NCI-H2081 (cell line): ENCODE results near the gene AMBP.
A peak's percentile ranks its signal among the peaks of the same experiment; 100 is the strongest.
"Not testable (repeated sequence)": the region's sequence is repeated elsewhere in the genome, so short reads cannot be mapped to it uniquely, and the experiment has no call there.

Source experiments
- DNase-seq, 2 experiments: peaks; one replicate each; lab custom pipeline; 2025; lab: John Stamatoyannopoulos, UW

AMBP gene

GRCh38 chr9:114051281-114051680 is 26.8 kb downstream of the AMBP start:
- DNase-seq, result no peak

- no peak for DNase-seq
These were observed 27.5 kb downstream of the AMBP start for GRCh38 chr9:114050646-114051045.

GRCh38 chr9:114050226-114050568 is 27.9 kb downstream of the AMBP start:
- DNase-seq, result no peak

- DNase-seq, result no peak
These were observed 28.5 kb downstream of the AMBP start for GRCh38 chr9:114049441-114050225.

- DNase-seq, result no peak
These were observed 29.3 kb downstream of the AMBP start for GRCh38 chr9:114048533-114049415.

GRCh38 chr9:114047717-114048116 is 30.4 kb downstream of the AMBP start:
- DNase-seq, result no peak

- no peak for DNase-seq
These were observed 31.2 kb downstream of the AMBP start for GRCh38 chr9:114046875-114047274.

- no peak for DNase-seq
These were observed 31.8 kb downstream of the AMBP start for GRCh38 chr9:114046237-114046755.

- DNase-seq, result not testable (repeated sequence)
These were observed 34.4 kb downstream of the AMBP start for GRCh38 chr9:114043660-114044059.

GRCh38 chr9:114039484-114039883 is 38.6 kb downstream of the AMBP start:
- no peak for DNase-seq

- no peak for DNase-seq
These were observed 39.3 kb downstream of the AMBP start for GRCh38 chr9:114038724-114039313.

GRCh38 chr9:114037961-114038723 is 40.0 kb downstream of the AMBP start:
- no peak for DNase-seq

- no peak for DNase-seq
These were observed 40.9 kb downstream of the AMBP start for GRCh38 chr9:114037249-114037648.

GRCh38 chr9:114035845-114036801 is 42.0 kb downstream of the AMBP start:
- no peak for DNase-seq

GRCh38 chr9:114035221-114035844 is 42.8 kb downstream of the AMBP start:
- DNase-seq, result no peak

- DNase-seq, result peak in 1 of 2 experiments; percentile 12
These were observed 43.4 kb downstream of the AMBP start for GRCh38 chr9:114034661-114035062.

- DNase-seq, result no peak
These were observed 43.9 kb downstream of the AMBP start for GRCh38 chr9:114034196-114034595.

- DNase-seq, result no peak
These were observed 44.5 kb downstream of the AMBP start for GRCh38 chr9:114033397-114034103.
